HS-27A (cell line): ENCODE data around the gene TRIM27.
"Not testable (repeated sequence)": the region's sequence is repeated elsewhere in the genome, so short reads cannot be mapped to it uniquely, and the experiment has no call there.

Experiments used
- DNase-seq: peaks from one replicate; pipeline ENCODE4 v3.0.0-alpha.2; 2012; ENCODE audit warnings: low read depth, missing footprints

Gene TRIM27, protein sequence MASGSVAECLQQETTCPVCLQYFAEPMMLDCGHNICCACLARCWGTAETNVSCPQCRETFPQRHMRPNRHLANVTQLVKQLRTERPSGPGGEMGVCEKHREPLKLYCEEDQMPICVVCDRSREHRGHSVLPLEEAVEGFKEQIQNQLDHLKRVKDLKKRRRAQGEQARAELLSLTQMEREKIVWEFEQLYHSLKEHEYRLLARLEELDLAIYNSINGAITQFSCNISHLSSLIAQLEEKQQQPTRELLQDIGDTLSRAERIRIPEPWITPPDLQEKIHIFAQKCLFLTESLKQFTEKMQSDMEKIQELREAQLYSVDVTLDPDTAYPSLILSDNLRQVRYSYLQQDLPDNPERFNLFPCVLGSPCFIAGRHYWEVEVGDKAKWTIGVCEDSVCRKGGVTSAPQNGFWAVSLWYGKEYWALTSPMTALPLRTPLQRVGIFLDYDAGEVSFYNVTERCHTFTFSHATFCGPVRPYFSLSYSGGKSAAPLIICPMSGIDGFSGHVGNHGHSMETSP

DNA sequence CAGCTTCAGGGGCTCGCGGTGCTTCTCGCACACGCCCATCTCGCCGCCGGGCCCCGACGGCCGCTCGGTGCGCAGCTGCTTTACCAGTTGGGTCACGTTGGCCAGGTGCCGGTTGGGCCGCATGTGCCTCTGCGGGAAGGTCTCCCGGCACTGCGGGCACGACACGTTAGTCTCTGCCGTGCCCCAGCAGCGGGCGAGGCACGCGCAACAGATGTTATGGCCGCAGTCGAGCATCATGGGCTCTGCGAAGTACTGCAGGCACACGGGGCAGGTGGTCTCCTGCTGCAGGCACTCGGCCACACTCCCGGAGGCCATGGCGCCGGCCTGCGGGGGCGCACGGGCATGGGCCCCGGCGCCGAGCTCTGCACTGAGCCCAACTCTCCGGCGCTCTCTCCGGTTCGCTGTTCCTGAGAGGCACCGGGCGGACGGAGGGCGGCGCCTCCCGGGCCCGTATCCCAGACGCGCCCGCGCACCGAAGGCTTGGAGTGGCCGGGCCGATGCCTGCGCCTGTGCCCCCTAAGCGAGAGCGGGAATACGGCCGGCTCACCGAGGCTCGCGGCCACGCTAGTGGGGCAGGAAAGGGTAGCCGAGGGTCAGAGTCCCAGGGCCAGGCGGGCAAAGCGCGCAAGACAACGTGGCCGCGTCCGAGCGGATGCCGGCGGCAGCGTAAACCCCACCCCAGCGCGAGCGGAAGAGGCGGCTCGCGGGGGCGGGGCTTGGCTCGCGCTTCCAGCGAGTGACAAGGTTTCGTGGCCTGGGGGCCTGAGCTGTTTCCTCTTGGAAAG, at the start of gene TRIM27:
TSS of gene TRIM27 (minus strand) at position 668 of the 785 bp plus-strand sequence. CDS start at position 315, 353 bp downstream.
- peak; percentile 73 for DNase-seq

DNA sequence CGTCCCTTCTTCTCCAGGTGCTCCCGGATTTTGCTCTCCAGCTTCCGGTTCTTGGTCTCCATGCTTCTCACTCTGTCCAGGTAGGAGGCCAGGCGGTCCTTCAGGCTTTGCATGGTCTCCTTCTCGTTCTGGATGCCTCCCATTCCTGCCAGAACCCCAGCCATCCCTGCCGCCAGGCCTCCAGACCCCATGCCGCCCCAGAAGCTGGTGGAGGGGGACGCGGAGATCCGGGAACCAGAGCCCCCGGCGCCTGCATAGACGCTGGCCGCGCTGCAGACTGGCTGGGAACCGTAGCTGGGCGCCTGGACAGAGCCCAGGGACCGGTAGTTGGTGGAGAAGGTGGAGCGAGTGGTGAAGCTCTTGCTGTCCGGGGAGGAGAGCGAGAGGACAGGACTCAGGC, 46.3 kb upstream of the TRIM27 start:
- not testable (repeated sequence) for DNase-seq

DNA sequence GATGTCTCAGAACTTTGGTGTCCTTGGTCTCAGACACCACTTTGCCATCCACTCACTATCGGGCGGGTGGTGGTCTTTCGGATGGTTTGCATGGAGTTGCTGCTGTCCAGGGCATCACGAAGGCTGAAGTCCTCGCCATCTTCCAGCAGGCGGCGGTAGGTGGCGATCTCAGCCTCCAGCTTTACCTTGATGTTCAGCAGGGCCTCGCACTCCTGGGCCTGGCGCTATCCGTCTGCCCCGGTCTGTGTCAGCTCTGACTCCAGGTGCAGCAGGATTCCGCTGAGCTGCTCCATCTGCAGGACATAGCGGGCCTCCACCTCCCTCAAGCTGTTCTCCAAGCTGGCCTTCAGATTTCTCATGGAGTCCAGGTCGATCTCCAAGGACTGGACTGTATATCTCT, 45.3 kb upstream of the TRIM27 start:
- DNase-seq: no peak

DNA sequence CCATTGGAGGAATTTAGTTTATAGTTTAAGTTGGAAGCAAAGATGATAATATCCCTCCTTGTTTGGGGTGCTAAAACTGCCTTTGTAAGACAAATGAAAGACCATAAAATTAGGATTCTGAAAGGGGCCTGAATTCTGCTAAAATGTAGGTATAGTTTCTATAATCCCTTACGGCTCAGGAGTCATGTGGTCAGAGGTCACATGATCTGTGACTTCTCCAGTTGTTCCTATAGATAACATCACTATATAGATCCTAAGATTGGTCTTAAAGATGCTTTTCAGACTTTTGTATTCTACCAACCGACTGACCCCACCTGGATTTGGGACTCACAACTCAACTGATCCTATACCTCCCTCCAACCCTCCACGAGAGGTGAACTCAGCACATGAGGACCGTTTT, 44.7 kb upstream of the TRIM27 start:
- DNase-seq: no peak

DNA sequence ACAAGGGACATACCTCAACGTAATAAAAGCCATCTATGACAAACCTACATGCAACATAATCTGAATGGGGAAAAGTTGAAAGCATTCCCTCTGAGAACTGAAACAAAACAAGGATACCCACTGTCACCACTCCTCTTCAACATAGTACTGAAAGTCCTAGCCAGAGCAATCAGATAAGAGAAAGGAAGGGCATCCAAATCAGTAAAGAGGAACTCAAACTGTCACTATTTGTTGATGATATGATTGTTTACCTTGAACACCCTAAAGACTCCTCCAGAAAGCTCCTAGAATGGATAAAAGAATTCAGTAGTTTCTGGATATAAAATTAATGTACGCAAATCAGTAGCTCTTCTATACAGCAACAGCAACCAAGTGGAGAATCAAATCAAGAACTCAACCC, 41.9 kb upstream of the TRIM27 start:
- DNase-seq: no peak

DNA sequence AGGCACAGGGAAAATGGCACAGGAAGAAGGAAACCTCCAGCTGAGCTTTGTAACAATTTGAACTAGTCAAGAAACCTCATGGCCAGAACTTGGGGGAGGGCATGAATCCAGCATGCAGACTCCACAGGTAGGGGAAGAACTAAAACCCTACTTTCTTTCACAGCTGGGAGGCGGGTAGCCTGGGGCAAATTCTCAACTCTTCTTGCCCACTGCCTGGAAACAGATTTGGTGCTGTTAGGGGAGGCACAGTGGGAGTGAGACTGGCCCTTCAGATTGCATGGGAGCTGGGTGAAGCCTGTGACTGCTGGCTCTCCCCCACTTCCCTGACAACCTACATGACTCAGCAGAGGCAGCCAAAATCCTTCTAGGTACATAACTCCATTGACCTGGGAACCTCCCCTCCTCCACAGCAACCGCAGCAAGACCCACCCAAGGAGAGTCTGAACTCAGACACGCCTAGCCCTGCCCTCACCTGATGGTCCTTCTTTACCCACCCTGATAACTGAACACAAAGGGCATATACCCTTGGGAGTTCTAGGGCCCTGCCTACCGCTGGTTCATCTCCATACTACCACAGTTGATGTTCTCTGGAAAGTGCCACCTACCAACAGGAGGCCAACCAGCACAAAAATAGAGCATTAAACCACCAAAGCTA, 37.2 kb upstream of the TRIM27 start:
- DNase-seq: no peak

DNA sequence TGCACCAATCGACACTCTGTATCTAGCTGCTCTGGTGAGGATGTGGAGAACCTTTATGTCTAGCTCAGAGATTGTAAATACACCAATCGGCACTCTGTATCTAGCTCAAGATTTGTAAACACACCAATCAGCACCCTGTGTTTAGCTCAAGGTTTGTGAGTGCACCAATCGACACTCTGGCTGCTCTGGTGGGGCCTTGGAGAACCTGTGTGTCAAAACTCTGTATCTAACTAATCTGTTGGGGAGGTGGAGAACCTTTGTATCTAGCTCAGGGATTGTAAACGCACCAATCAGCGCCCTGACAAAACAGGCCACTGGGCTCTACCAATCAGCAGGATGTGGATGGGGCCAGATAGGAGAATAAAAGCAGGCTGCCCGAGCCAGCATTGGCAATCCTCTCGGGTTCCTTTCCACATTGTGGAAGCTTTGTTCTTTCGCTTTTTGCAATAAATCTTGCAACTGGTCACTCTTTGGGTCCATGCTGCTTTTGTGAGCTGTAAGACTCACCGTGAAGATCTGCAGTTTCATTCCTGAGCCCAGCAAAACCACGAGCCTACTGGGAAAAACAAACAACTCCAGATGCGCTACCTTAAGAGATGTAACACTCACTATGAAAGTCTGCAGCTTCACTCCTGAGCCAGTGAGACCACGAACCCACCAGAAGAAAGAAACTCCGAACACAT, 34.9 kb upstream of the TRIM27 start:
- DNase-seq: not testable (repeated sequence)

DNA sequence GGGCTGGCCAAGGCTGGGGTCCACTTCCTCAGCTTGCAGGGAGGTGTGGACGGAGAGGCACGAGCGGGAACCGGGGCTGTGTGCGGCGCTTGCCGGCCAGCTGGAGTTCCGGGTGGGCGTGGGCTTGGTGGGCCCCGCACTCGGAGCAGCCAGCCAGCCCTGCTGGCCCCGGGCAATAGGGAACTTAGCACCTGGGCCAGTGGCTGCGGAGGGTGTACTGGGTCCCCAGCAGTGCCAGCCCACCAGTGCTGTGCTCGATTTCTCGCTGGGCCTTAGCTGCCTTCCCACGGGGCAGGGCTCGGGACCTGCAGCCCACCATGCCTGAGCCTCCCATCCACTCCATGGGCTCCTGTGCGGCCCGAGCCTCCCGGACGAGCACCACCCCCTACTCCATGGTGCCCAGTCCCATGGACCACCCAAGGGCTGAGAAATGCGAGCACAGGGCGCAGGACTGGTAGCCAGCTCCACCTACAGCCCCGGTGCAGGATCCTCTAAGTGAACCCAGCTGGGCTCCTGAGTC, 34.1 kb upstream of the TRIM27 start:
- DNase-seq: not testable (repeated sequence)

DNA sequence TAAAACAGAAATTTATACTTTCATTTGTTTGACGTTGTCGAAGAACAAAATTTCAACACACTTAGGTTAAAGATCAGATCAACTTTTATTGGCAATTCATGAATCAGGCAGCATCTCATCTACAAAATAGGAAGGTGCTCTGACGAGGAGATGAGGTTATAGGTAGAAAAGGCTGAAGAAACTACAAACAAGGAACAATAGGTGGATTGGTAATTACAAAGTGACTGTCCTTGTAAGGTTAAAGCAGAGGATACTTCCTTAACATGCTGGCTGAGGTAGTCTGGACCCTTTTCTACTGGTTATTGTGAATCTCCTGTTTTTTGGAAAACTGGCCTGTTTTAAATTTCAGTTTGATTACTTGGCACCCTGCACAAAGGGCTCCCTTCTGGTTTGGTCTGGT, 32.5 kb upstream of the TRIM27 start:
- DNase-seq: no peak

DNA sequence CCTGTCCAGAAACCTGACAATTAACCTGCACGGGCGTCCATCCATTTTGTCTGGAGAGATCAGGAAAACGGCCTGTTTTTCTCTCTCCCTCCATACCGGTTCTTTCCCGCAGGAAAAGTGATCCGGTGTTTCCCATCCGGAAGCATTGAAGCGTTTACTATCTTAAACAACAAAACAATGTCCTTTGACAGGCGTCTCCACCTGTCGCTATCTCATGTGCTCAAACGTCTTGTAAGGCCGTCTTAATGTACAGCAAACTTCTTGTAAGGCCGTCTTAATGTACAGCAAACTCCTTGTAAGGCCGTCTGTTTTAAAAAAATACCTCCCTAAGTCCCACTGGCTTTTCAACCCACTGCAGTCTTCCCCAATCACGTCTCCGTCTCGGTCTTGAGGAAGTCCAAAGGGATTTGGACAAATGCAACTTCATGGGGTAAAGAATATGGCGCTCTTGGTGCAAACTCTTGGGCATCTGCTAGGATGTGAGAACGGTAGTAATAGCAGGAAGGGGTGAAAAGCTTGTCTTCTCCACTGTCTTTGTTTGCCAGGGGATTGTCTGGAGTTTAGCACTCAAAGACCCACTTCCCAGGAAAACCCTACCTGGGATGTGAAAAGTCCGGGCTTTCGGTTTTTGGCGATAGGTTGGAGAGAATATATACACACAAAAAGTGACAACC, 29.9 kb upstream of the TRIM27 start:
- no peak for DNase-seq

DNA sequence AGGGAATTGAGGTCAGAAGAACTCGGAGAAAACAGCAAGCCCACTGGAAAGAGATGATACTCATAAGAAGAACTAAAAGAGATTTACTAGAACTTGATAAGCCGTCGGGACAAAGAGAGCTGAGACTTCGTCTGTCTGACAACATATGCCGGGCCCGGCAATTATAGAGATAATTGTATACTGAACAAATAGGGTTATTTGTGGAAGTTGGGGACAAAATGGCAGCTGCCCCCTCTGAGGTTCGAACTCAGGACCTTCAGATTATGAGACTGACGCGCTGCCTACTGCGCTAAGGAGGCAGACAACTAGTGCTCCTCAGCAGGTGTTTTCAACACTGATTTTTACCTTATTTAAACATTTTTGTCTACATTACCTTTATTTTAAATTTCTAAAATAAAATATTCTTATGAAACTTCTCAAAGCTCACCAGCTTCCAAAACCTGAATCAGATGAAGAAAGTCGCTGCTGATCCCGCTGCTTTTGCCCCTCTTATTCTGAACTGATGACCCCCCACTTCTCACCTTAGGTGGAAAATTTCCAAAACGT, 29.3 kb upstream of the TRIM27 start:
- no peak for DNase-seq

DNA sequence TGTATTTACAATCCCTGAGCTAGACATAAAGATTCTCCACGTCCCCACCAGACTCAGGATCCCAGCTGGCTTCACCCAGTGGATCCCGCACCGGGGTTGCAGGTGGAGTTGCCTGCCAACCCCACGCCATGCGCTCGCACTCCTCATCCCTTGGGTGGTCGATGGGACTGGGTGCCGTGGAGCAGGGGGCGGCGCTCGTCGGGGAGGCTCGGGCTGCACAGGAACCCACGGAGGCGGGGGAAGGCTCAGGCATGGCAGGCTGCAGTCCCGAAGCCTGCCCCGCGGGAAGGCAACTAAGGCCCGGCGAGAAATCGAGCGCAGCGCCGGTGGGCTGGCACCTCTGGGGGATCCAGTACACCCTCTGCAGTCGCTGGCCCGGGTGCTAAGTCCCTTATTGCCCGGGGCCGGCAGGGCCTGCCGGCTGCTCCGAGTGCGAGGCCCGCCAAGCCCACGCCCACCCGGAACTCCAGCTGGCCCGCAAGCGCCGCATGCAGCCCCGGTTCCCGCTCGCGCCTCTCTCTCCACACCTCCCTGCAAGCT, 25.9 kb upstream of the TRIM27 start:
- not testable (repeated sequence) for DNase-seq

DNA sequence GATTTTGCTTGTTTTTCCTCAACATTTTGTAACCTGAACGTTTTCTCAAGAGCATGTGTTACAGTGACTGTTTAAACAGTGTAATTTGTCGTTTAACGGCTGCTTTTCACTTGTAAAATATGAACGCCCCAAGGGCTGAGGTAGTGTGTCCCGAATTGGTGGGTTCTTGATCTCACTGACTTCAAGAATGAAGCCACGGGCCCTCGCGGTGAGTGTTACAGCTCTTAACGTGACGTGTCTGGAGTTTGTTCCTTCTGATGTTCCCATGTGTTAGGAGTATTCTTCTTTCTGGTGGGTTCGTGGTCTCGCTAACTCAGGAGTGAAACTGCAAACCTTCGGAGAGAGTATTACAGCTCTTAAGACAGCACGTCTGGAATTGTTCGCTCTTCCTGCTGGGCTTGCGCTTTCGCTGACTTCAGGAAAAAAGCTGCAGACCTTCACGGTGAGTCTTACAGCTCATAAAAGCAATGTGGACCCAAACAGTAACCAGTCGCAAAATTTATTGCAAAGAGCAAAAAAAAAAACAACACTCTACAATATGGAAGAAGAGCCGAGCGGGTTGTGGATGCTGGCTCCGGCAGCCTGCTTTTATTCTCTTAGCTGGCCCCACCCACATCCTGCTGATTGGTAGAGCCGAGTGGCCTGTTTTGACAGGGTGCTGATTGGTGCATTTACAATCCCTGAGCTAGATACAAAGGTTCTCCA, 25.1 kb upstream of the TRIM27 start:
- DNase-seq: no peak

DNA sequence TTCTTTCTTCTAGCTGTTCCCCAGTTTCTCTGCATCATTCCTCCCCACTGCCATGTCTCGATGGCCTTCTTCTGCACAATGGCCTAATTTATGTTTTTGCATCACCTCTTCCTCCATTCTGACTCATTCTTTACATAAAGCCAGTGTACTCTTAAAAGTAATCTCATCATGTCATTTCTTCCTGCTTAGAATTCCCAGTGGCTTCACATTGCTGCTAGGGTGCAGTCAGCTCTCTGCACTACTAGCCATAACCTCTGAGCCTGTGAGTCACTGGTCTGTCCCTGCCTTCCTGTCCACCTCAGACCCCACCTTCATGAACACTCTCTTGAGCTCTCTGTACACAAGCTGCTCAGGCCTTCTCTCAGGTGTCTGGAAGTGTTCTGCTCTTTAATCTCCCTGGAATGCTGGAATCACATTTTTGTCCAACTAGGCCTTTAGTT, 24.1 kb upstream of the TRIM27 start:
- no peak for DNase-seq

DNA sequence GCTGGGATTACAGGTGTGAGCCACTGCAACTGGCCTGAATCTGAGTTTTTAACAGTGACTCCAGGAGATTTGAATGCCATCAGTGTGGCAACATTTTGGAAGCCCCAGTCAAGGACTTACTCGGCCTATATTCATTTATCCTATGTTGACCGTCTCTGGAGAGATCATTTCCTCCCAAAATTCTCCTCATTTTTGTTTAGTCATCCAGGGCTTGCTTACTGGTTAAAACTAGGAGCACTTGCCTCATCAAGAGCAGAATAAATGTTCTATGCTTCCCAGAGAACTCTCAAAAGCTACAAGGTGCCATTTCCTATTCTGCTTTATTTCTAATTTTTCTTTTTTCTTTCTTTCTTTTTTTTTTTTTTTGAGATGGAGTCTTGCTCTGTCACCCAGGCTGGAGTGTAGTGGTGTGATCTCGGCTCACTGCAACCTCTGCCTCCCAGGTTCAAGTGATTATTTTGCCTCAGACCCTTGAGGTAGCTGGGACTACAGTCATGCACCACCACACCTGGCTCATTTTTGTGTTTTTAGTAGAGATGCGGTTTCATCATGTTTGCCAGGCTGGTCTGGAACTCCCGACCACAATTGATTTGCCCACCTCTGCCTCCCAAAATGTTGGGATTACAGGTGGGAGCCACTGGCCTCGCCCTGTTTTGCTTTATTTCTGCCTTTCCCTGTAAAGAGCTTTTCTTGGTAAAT, 23.4 kb upstream of the TRIM27 start:
- DNase-seq: no peak

DNA sequence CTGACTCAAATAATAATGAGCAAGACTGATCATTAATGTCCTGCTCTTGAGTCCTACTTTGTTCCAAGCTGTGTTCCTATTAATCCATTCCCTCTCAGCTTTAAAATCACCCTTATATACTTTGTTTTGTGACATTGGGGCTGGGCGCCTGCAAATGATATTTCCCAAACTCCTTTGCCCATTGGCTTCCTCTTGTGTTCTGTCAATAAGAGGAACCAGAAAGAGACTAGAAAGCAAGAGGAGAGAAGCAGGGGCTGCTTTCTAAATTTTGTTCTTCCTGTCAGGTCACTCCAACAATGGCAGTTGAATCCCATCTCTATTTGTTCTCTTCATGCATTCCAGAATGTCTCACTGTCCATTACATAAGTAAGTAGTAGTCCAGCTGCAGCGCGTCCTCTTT, 21.6 kb upstream of the TRIM27 start:
- no peak for DNase-seq

DNA sequence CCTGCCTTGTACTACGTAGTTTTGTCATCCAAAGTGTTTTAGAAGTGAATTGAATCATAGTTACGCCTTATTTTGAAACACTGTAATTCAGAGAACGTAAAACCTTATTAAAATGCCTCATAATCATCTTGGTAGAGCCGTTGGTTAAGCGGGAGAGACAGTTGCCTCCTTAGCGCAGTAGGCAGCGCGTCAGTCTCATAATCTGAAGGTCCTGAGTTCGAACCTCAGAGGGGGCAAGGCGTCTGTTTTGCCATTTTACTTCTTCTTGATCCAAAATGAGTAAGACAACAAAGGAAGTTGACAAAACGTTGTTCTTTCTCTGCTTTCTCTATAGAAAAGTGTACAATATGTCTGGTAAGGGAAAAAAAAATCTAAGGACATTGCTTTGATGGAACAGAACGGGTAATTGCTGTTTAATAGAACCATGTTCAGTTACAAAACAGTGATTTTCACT, 20.7 kb upstream of the TRIM27 start:
- DNase-seq: no peak

DNA sequence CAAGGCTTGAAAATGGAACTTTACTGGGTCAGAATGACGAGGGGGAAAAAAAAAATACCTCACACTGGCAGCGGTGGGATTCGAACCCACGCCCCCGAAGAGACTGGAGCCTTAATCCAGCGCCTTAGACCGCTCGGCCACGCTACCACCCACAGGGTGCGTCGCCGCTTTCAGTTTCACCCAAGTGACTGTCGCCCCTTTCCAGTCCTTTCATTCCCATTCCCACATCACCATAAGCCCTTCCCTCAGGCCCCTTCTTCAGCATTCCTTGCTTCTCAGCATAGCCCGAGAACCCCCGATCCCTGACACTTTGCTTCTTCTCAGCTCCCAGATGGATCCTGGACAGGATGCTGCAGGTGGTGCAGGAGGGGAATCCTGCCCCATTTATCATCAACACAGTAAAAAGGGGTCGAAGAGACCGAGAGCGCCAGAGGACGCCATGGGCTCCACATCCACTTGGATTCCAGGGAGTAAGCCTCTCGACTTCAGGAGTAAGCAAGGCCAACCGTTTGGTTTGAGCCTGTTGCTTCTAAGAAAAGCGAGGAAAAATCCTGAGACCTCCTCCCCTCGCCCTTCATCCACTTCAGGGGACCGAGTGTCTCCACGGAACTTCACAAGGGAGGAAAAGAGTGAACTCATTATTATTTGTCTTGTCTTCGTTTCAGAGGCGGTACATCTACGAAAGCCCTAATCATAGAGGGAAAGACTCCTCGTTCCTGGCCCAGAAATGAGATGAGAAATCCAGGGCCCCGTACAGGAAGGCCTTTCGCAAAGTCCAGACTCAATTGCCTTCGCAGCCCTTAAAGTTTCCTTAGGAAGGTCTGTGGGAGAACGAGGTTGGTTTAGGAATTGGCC, 20.0 kb upstream of the TRIM27 start:
- no peak for DNase-seq
